ENCODE data around the gene MEX3D.
A peak's percentile ranks its signal among the peaks of the same experiment; 100 is the strongest.

MEX3D gene

GRCh38 chr19:1563251-1563650 lies 4.9 kb downstream of the MEX3D start:
- Histone ChIP-seq H3K9ac (no peak overlapping the region), H3K9me3 (no peaks in the 10 kb centered on the region), H3K4me1 (peaks cover 56% of the 10 kb centered on the region), H3K36me3 (peaks cover 73% of the 10 kb centered on the region), H3K27me3 (no peaks in the 10 kb centered on the region), H3K4me2 (no peak overlapping the region), H3K4me3 (no peak overlapping the region), H4K20me1 (peaks cover 90% of the 10 kb centered on the region), H3K27ac (no peak overlapping the region)
- TF ChIP-seq Cebpa-rat (IDR thresholded peaks at IDR 0.05): no peak

GRCh38 chr19:1561236-1561842 lies 6.8 kb downstream of the MEX3D start:
- Histone ChIP-seq H3K36me3 (peaks cover 92% of the 10 kb centered on the region), H3K27ac (no peak overlapping the region), H4K20me1 (peaks cover 100% of the 10 kb centered on the region), H3K27me3 (no peaks in the 10 kb centered on the region), H3K4me3 (no peak overlapping the region), H3K4me2 (peak overlapping the region; percentile 45), H3K9ac (peak overlapping the region; percentile 29; the same call in 1 of the 2 replicates), H3K4me1 (peaks cover 56% of the 10 kb centered on the region), H3K9me3 (no peaks in the 10 kb centered on the region)
- no peak for TF ChIP-seq Cebpa-rat (IDR thresholded peaks at IDR 0.05)

DNA sequence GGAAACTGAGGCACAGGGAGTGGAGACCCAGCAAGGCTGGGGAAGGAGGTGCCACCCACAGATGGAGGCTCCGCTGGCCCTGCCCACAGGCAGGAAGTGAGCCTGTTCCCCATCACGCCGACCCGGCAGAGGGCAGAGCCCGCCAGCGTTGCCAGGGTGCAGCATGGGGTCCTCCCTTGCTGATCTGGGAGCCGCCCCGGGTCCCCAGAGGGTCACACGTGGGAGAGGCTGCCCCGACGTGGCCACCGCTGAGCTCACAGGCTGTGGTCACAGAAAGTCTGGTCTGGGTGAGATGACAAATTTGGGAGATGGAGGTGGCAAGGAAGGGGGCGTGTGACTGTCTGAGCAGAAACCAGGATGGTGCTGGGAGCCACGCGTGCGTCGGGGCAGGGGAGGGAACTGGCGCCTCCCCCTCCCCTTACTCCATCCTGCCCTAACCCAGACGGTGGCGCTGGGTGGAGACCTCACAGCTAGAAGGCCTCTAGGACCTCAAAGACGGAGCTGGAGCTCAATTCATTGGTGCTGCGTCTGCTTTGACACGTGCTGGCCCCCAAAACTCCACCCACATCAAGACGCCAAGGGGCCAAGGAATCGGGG lies 7.7 kb downstream of the MEX3D start:
- Histone ChIP-seq H3K9me3 (no peaks in the 10 kb centered on the region), H3K4me3 (no peak overlapping the region), H3K9ac (peak overlapping the region; percentile 29; the same call in 1 of the 2 replicates), H3K4me2 (peak overlapping the region; percentile 45), H3K27ac (0 out of 2 replicates have a peak overlapping the region, but pooled peaks have one; percentile 3), H3K36me3 (peaks cover 96% of the 10 kb centered on the region), H3K27me3 (no peaks in the 10 kb centered on the region), H4K20me1 (peaks cover 100% of the 10 kb centered on the region), H3K4me1 (peaks cover 46% of the 10 kb centered on the region)
- TF ChIP-seq Cebpa-rat (IDR thresholded peaks at IDR 0.05): no peak

DNA sequence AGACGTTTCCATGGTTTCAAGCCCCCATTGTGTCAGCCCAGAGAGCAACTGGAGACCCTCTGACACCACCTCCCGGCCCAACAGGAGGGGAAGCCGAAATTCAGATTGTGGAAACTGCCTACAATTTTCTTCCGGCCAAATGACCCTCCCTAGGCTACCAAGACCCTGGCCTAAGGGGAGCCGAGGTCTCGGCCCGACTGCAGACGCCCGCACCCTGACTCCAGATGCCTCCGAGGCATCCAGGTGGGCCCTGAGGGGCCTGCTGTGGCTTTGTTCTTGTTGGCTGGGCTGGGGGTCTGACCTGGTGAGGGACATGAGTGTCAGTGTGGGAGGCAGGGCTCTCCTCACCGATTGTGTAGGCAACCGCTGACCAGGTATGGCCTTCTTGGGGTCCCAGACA lies 9.6 kb downstream of the MEX3D start:
- Histone ChIP-seq H3K4me3 (no peak overlapping the region), H3K4me1 (peaks cover 30% of the 10 kb centered on the region), H3K27ac (no peak overlapping the region), H3K9me3 (no peaks in the 10 kb centered on the region), H3K27me3 (no peaks in the 10 kb centered on the region), H4K20me1 (peaks cover 91% of the 10 kb centered on the region), H3K4me2 (no peak overlapping the region), H3K36me3 (peaks cover 90% of the 10 kb centered on the region), H3K9ac (no peak overlapping the region)
- no peak for TF ChIP-seq Cebpa-rat (IDR thresholded peaks at IDR 0.05)

DNA sequence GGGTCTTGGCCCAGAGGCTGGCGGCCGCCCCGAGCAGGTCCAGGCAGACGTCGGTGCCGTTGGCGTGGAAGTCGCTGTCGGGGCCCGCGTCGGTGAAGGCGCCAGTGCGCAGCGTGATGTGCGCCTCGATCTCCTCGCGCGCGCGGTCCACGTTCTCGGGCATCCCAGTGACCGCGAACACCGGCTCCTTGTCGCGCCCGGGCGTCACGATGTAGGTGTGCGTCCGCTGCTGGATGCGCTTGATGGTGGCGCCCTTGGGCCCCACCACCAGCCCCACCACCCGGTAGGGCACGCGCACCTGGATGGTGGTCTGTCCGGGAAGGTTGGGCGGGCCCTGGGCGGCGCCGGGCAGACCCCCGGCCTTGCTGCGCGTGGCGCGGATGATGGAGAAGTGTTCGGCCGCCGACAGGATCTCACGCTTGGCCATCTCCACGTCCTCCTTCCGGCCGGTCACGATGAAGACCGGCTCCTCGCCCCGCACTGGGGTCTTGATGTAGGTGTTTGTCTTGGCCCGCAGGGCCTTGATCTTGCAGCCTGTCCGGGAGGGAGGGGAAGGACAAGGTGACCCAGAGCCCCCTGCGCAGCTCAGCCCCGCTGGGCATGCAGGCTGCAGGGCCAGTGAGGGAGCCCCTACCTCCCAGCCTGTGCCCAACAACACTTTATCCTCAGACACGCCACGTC lies 11.6 kb downstream of the MEX3D start:
- H3K4me2 ChIP-seq: no peak overlapping the region
- TF ChIP-seq Cebpa-rat (IDR thresholded peaks at IDR 0.05): no peak

GRCh38 chr19:1555487-1556389 lies 12.4 kb downstream of the MEX3D start:
- Histone ChIP-seq H3K27ac (no peak overlapping the region), H3K9ac (no peak overlapping the region)
- TF ChIP-seq Cebpa-rat (IDR thresholded peaks at IDR 0.05): no peak

More for the DNA sequence above, 11.6 kb downstream of the MEX3D start:
- Histone ChIP-seq H3K9ac (no peak overlapping the region), H3K4me1 (peaks cover 22% of the 10 kb centered on the region), H3K27me3 (no peaks in the 10 kb centered on the region), H3K4me3 (no peak overlapping the region), H4K20me1 (peaks cover 89% of the 10 kb centered on the region), H3K9me3 (0 out of 2 replicates have a peak, but pooled peaks cover 2% of the 10 kb centered on the region), H3K36me3 (peaks cover 81% of the 10 kb centered on the region), H3K27ac (no peak overlapping the region)

DNA sequence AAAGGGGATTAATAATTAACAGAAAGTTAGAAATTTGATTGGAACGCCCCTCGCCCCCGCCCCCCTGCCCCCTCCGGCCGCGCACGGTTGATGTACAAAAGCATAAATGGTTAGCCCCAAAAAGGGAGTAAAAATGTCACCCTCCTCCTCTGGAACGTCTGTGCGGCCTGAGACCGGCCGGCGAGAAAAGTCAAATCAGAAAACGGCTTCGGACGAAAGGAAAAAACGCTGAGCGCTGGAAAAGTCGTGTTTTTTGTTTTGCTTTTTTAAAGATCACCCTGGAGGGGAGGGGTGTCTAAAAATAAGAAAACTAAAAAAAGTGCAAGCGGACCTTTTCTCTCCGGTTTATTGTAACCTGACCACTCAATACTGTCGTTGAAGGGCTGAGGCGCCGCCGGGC lies 13.2 kb downstream of the MEX3D start:
- H3K27me3 ChIP-seq: no peaks in the 10 kb centered on the region
- TF ChIP-seq Cebpa-rat (IDR thresholded peaks at IDR 0.05): no peak

More at GRCh38 chr19:1555487-1556389, 12.4 kb downstream of the MEX3D start:
- H3K36me3 ChIP-seq: peaks cover 81% of the 10 kb centered on the region
- H3K4me1 ChIP-seq: peaks cover 14% of the 10 kb centered on the region
- peaks cover 84% of the 10 kb centered on the region for H4K20me1 ChIP-seq
- no peak overlapping the region for H3K4me2 ChIP-seq
- no peaks in the 10 kb centered on the region for H3K27me3 ChIP-seq
- H3K4me3 ChIP-seq: no peak overlapping the region
- H3K9me3 ChIP-seq: peaks cover 10% of the 10 kb centered on the region; the same call in 1 of the 2 replicates

DNA sequence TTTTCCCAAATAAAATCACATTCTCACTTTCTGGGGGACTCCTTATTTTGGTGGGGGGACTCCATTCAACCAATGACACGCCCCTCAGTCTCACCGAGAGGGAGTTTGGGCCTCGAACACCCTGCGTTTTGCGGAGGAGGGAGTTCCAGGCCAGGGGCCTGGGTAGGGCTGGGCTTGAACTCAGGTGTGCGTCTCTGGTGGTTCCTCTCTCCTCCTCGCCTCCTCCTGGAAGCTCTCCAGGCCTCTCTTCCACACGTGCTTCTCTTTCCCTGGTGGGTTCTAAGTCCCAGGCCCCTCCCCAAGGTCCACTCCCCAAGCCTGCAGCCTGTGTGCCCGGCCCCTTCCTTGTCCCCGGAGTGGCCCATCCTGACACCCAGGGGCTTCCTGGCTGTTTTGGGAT lies 14.7 kb downstream of the MEX3D start:
- Histone ChIP-seq H3K4me3 (no peak overlapping the region), H3K4me2 (no peak overlapping the region), H3K9me3 (peaks cover 12% of the 10 kb centered on the region; the same call in 1 of the 2 replicates), H4K20me1 (peaks cover 60% of the 10 kb centered on the region), H3K27me3 (no peaks in the 10 kb centered on the region), H3K36me3 (peaks cover 59% of the 10 kb centered on the region), H3K4me1 (no peaks in the 10 kb centered on the region), H3K27ac (no peak overlapping the region), H3K9ac (no peak overlapping the region)
- TF ChIP-seq Cebpa-rat (IDR thresholded peaks at IDR 0.05): no peak

More for the DNA sequence above, 13.2 kb downstream of the MEX3D start:
- H3K36me3 ChIP-seq: peaks cover 74% of the 10 kb centered on the region
- H3K27ac ChIP-seq: no peak overlapping the region
- peaks cover 7% of the 10 kb centered on the region for H3K4me1 ChIP-seq
- no peak overlapping the region for H3K4me2 ChIP-seq
- H3K9me3 ChIP-seq: peaks cover 12% of the 10 kb centered on the region; the same call in 1 of the 2 replicates
- peaks cover 76% of the 10 kb centered on the region for H4K20me1 ChIP-seq
- H3K9ac ChIP-seq: no peak overlapping the region
- no peak overlapping the region for H3K4me3 ChIP-seq

Measured in BLaER1 (cell line).